Subcutaneous abdominal adipose tissue (tissue), 5 donors: ENCODE data around the gene HOXC5.

Experiments used
- H3K27ac ChIP-seq: one replicate; pipeline ENCODE4 v1.7.0; 2013; ENCODE audit warnings: low read depth, mild to moderate bottlenecking, inconsistent platforms, low read length, moderate library complexity
- H3K27me3 ChIP-seq, 5 donors: one replicate each; pipeline ENCODE4 v1.7.0; 2013; ENCODE audit warnings: low read length in 5 of 5, inconsistent platforms in 1 of 5; ENCODE audit not compliant: control insufficient read depth in 5 of 5, insufficient read depth in 4 of 5
- H3K36me3 ChIP-seq, 5 donors: one replicate each; pipeline ENCODE4 v1.7.0; 2013; ENCODE audit warnings: low read length in 5 of 5; ENCODE audit not compliant: control insufficient read depth in 5 of 5, insufficient read depth in 5 of 5
- H3K4me1 ChIP-seq, 5 donors: one replicate each; pipeline ENCODE4 v1.7.0; 2013; ENCODE audit warnings: low read length in 5 of 5, mild to moderate bottlenecking in 3 of 5, moderate library complexity in 1 of 5; ENCODE audit not compliant: control insufficient read depth in 5 of 5, insufficient read depth in 5 of 5
- H3K4me3 ChIP-seq, 5 donors: one replicate each; pipeline ENCODE4 v1.7.0; 2013; ENCODE audit warnings: low read length in 5 of 5, low read depth in 1 of 5
- H3K9ac ChIP-seq, 5 donors: one replicate each; pipeline ENCODE4 v1.7.0; 2013; ENCODE audit warnings: low read length in 5 of 5, mild to moderate bottlenecking in 4 of 5, moderate library complexity in 3 of 5
- H3K9me3 ChIP-seq, 5 donors: one replicate each; pipeline ENCODE4 v1.7.0; 2013; ENCODE audit warnings: low read length in 5 of 5; ENCODE audit not compliant: control insufficient read depth in 5 of 5
- donor health status: healthy.
- donor health status: healthy.
- donor health status: healthy.
- donor health status: healthy.
- donor health status: healthy.

The HOXC5 gene

GRCh38 chr12:54046809-54047159 is 13.9 kb downstream of the HOXC5 start:
- peaks cover 0 to 38% (median 18%) of the 10 kb centered on the region in 5 donors for H3K27me3 ChIP-seq
- no peak overlapping the region for H3K27ac ChIP-seq
- no peaks in the 10 kb centered on the region for H3K36me3 ChIP-seq
- no peaks in the 10 kb centered on the region for H3K9me3 ChIP-seq
- no peak overlapping the region for H3K4me3 ChIP-seq
- H3K9ac ChIP-seq, result no peak overlapping the region
- peaks cover 0 to 20% (median 16%) of the 10 kb centered on the region in 5 donors for H3K4me1 ChIP-seq

- H3K36me3 ChIP-seq, result no peaks in the 10 kb centered on the region
- no peak overlapping the region for H3K4me3 ChIP-seq
- H3K27me3 ChIP-seq, result peaks cover 0 to 37% (median 18%) of the 10 kb centered on the region in 5 donors
- H3K9ac ChIP-seq, result no peak overlapping the region
- H3K27ac ChIP-seq, result no peak overlapping the region
- no peaks in the 10 kb centered on the region for H3K9me3 ChIP-seq
- H3K4me1 ChIP-seq, result peaks cover 0 to 22% (median 21%) of the 10 kb centered on the region in 5 donors
Measured at GRCh38 chr12:54047160-54047963, 14.5 kb downstream of the HOXC5 start.

- Histone ChIP-seq H3K9me3 (no peaks in the 10 kb centered on the region), H3K36me3 (no peaks in the 10 kb centered on the region), H3K9ac (no peak overlapping the region), H3K27ac (no peak overlapping the region), H3K4me3 (no peak overlapping the region), H3K4me1 (peaks cover 2 to 27% (median 26%) of the 10 kb centered on the region in 5 donors), H3K27me3 (peaks cover 0 to 38% (median 17%) of the 10 kb centered on the region in 5 donors)
Measured at GRCh38 chr12:54047964-54048303, 15.1 kb downstream of the HOXC5 start.

GRCh38 chr12:54048406-54049093 is 15.7 kb downstream of the HOXC5 start:
- Histone ChIP-seq H3K36me3 (no peaks in the 10 kb centered on the region), H3K9ac (no peak overlapping the region), H3K9me3 (no peaks in the 10 kb centered on the region), H3K4me1 (peaks cover 2 to 28% (median 26%) of the 10 kb centered on the region in 5 donors), H3K27ac (no peak overlapping the region), H3K27me3 (peaks cover 0 to 37% (median 16%) of the 10 kb centered on the region in 5 donors), H3K4me3 (no peak overlapping the region)

GRCh38 chr12:54049108-54049507 is 16.3 kb downstream of the HOXC5 start:
- H3K9me3 ChIP-seq, result no peaks in the 10 kb centered on the region
- H3K36me3 ChIP-seq, result no peaks in the 10 kb centered on the region
- H3K4me3 ChIP-seq, result no peak overlapping the region
- no peak overlapping the region for H3K27ac ChIP-seq
- peaks cover 2 to 28% (median 26%) of the 10 kb centered on the region in 5 donors for H3K4me1 ChIP-seq
- peaks cover 0 to 37% (median 16%) of the 10 kb centered on the region in 5 donors for H3K27me3 ChIP-seq
- H3K9ac ChIP-seq, result no peak overlapping the region

- H3K4me1 ChIP-seq, result peaks cover 2 to 28% (median 26%) of the 10 kb centered on the region in 5 donors
- no peak overlapping the region for H3K27ac ChIP-seq
- no peak overlapping the region for H3K9ac ChIP-seq
- H3K27me3 ChIP-seq, result peaks cover 0 to 38% (median 19%) of the 10 kb centered on the region in 5 donors
- no peaks in the 10 kb centered on the region for H3K9me3 ChIP-seq
- no peaks in the 10 kb centered on the region for H3K36me3 ChIP-seq
- H3K4me3 ChIP-seq, result no peak overlapping the region
Measured at GRCh38 chr12:54050482-54050810, 17.6 kb downstream of the HOXC5 start.

- peaks cover 0 to 34% (median 15%) of the 10 kb centered on the region in 5 donors for H3K27me3 ChIP-seq
Measured at GRCh38 chr12:54051026-54051842, 18.4 kb downstream of the HOXC5 start.

GRCh38 chr12:54051874-54052437 is 19.1 kb downstream of the HOXC5 start:
- peak overlapping the region in 1 of 5 donors; percentile 59 for H3K9ac ChIP-seq

More at GRCh38 chr12:54051026-54051842, 18.4 kb downstream of the HOXC5 start:
- Histone ChIP-seq H3K9me3 (no peaks in the 10 kb centered on the region), H3K36me3 (no peaks in the 10 kb centered on the region), H3K4me3 (peak overlapping the region in 1 of 5 donors; percentile 44), H3K27ac (no peak overlapping the region), H3K4me1 (peaks cover 2 to 28% (median 26%) of the 10 kb centered on the region in 5 donors), H3K9ac (peak overlapping the region in 1 of 5 donors; percentile 22)

GRCh38 chr12:54052438-54053002 is 19.7 kb downstream of the HOXC5 start:
- H3K4me1 ChIP-seq, result peaks cover 2 to 28% (median 23%) of the 10 kb centered on the region in 5 donors
- peak overlapping the region in 1 of 5 donors; percentile 59 for H3K9ac ChIP-seq
- H3K9me3 ChIP-seq, result no peaks in the 10 kb centered on the region
- H3K27ac ChIP-seq, result peak overlapping the region; percentile 23
- H3K27me3 ChIP-seq, result peaks cover 0 to 24% (median 11%) of the 10 kb centered on the region in 5 donors
- H3K4me3 ChIP-seq, result peak overlapping the region; percentile 2 to 49 (median 44)
- H3K36me3 ChIP-seq, result no peaks in the 10 kb centered on the region

More at GRCh38 chr12:54051874-54052437, 19.1 kb downstream of the HOXC5 start:
- Histone ChIP-seq H3K4me3 (peak overlapping the region; percentile 2 to 49 (median 44)), H3K27me3 (peaks cover 0 to 30% (median 11%) of the 10 kb centered on the region in 5 donors), H3K9me3 (no peaks in the 10 kb centered on the region), H3K27ac (peak overlapping the region; percentile 23), H3K4me1 (peaks cover 2 to 28% (median 23%) of the 10 kb centered on the region in 5 donors), H3K36me3 (no peaks in the 10 kb centered on the region)
